ENCODE measurements around the gene PIP5KL1.

GRCh38 chr9:127871531-127871930 is 59.0 kb downstream of the PIP5KL1 start:
- TF ChIP-seq CTCF (IDR thresholded peaks at IDR 0.05; ENCODE audit: control extremely low read depth in 1 of 3, insufficient read depth in 1 of 3, low read depth in 1 of 3, low read length in 3 of 3): no peak
- TF ChIP-seq BCL11A (IDR thresholded peaks at IDR 0.05; ENCODE audit: low read depth in 2 of 2, low read length in 2 of 2): no peak
- TF ChIP-seq CHD7 (IDR thresholded peaks at IDR 0.05; ENCODE audit: insufficient replicate concordance, low read length): no peak
- TF ChIP-seq EZH2 (IDR thresholded peaks at IDR 0.05; ENCODE audit: low read depth, low read length, severe bottlenecking): no peak
- TF ChIP-seq TAF1 (IDR thresholded peaks at IDR 0.05; ENCODE audit: low read depth, low read length): no peak
- no peak for TF ChIP-seq POLR2AphosphoS5 (IDR thresholded peaks at IDR 0.05; ENCODE audit: low read depth, low read length)
- no peak for TF ChIP-seq EP300 (IDR thresholded peaks at IDR 0.05; ENCODE audit: borderline replicate concordance in 1 of 2, low read depth in 2 of 2, low read length in 2 of 2)
- TF ChIP-seq RFX5 (IDR thresholded peaks at IDR 0.05; ENCODE audit: borderline replicate concordance, low read depth, low read length): no peak
- no peak for TF ChIP-seq POLR2A (IDR thresholded peaks at IDR 0.05; ENCODE audit: control extremely low read depth in 1 of 2, low read depth in 2 of 2, low read length in 2 of 2)
- no peak for TF ChIP-seq KDM4A (IDR thresholded peaks at IDR 0.05; ENCODE audit: low read depth, low read length, severe bottlenecking)
- no peak for TF ChIP-seq SRF (IDR thresholded peaks at IDR 0.05; ENCODE audit: low read depth, low read length)
- TF ChIP-seq ASH2L (IDR thresholded peaks at IDR 0.05; ENCODE audit: low read length): no peak
- no peak for TF ChIP-seq ATF2 (IDR thresholded peaks at IDR 0.05; ENCODE audit: low read length)
